Astrocyte (in vitro differentiated cells and primary cell): ENCODE results near the gene CLEC3B.

Source experiments
- CTCF ChIP-seq: IDR thresholded peaks from 2 replicates; pipeline ENCODE4 v1.5.1; 2011; ENCODE audit warnings: low read depth, mild to moderate bottlenecking, inconsistent platforms, low read length, moderate library complexity; ENCODE audit not compliant: insufficient read depth
- EZH2 ChIP-seq: IDR thresholded peaks from 2 replicates; pipeline ENCODE4 v1.6.1; 2012; ENCODE audit warnings: mild to moderate bottlenecking, low read length, inconsistent platforms; ENCODE audit not compliant: insufficient read depth

GRCh38 chr3:45002139-45002660 lies 23.9 kb upstream of the CLEC3B start:
- no peak for TF ChIP-seq CTCF
- TF ChIP-seq EZH2: no peak
